Spinal cord (tissue), 10 donors: ENCODE data around the gene AK2. TPM values are rescaled to one million over a fixed set of nuclear protein-coding genes. Genes with fewer than 3 reads are reported as not detected.
"Not testable (repeated sequence)": the region's sequence is repeated elsewhere in the genome, so short reads cannot be mapped to it uniquely, and the experiment has no call there.

Experiments
- DNase-seq, 6 donors: peaks; one replicate each; pipeline versions ENCODE4 v3.0.0 to v3.0.0-alpha.2; 2013 to 2015; ENCODE audit warnings: low spot score in 6 of 6, low read depth in 4 of 6
- H3K27ac ChIP-seq: one replicate; pipeline ENCODE4 v1.5.1; 2013; ENCODE audit warnings: low read depth, low read length, control low read depth
- H3K27me3 ChIP-seq: one replicate; pipeline ENCODE4 v1.6.1; 2013; ENCODE audit warnings: low read length; ENCODE audit not compliant: control insufficient read depth, insufficient read depth
- H3K36me3 ChIP-seq: one replicate; pipeline ENCODE4 v1.6.1; 2013; ENCODE audit warnings: low read length; ENCODE audit not compliant: control insufficient read depth, insufficient read depth
- H3K4me1 ChIP-seq: one replicate; pipeline ENCODE4 v1.6.1; 2013; ENCODE audit warnings: low read length; ENCODE audit not compliant: control insufficient read depth, insufficient read depth
- H3K4me3 ChIP-seq: one replicate; pipeline ENCODE4 v1.5.1; 2013; ENCODE audit warnings: low read depth, low read length, control low read depth
- H3K9me3 ChIP-seq: one replicate; pipeline ENCODE4 v1.6.1; 2013; ENCODE audit warnings: low read length; ENCODE audit not compliant: control insufficient read depth, insufficient read depth
- WGBS: methylation state at CpG from one replicate; pipeline ENCODE4 v1.1.5; 2013; ENCODE audit warnings: missing lambda C conversion rate; ENCODE audit not compliant: insufficient coverage; 5-methylcytosine and 5-hydroxymethylcytosine counted together
- polyA plus RNA-seq, 2 donors: library from polyadenylated mRNA; unstranded; fragments of 120-200 nt; gene quantifications; one replicate each; pipeline ENCODE4 v1.2.1, GENCODE V29; 2013; ENCODE audit not compliant: insufficient read length in 2 of 2
- total RNA-seq, 2 donors: library from RNA; depleted of rRNA in 1 of 2; stranded (reverse); fragments of 120-200 nt in 1 of 2; fragments of >200 nt in 1 of 2; gene quantifications; one replicate each; pipeline versions ENCODE4 v1.2.3 to v1.2.4, GENCODE V29; 2013 to 2014
- donor health status: healthy.

Gene AK2
- total and polyA plus RNA-seq, 4 donors, result 57.1 to 135 (median 118) TPM

DNA sequence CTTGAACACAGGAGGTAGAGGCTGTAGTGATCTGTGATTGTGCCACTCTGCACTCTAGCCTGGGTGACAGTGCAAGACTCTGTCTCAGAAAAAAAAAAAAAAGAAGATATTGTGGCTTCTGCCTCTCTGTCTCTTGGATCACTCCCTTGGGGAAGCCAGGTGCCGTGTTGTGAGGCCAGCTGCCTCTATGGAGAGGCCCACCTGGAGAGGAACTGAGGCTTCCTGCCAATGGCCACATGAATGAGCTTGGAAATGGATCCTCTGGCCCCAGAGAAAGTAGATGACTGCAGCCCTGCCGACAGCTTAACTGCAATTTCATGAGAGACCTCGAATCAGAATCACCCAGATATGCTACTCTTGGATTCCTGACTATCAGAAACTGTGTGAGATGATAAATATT is 19.7 kb upstream of the AK2 start:
- no peak overlapping the region for H3K4me3 ChIP-seq
- H3K27ac ChIP-seq, result no peak overlapping the region
- no peaks in the 10 kb centered on the region for H3K36me3 ChIP-seq
- 86% methylated on average over 2 of the region's 3 CpGs for WGBS
- DNase-seq, result no peak
- H3K4me1 ChIP-seq, result peaks cover 5% of the 10 kb centered on the region
- no peaks in the 10 kb centered on the region for H3K27me3 ChIP-seq
- no peaks in the 10 kb centered on the region for H3K9me3 ChIP-seq

DNA sequence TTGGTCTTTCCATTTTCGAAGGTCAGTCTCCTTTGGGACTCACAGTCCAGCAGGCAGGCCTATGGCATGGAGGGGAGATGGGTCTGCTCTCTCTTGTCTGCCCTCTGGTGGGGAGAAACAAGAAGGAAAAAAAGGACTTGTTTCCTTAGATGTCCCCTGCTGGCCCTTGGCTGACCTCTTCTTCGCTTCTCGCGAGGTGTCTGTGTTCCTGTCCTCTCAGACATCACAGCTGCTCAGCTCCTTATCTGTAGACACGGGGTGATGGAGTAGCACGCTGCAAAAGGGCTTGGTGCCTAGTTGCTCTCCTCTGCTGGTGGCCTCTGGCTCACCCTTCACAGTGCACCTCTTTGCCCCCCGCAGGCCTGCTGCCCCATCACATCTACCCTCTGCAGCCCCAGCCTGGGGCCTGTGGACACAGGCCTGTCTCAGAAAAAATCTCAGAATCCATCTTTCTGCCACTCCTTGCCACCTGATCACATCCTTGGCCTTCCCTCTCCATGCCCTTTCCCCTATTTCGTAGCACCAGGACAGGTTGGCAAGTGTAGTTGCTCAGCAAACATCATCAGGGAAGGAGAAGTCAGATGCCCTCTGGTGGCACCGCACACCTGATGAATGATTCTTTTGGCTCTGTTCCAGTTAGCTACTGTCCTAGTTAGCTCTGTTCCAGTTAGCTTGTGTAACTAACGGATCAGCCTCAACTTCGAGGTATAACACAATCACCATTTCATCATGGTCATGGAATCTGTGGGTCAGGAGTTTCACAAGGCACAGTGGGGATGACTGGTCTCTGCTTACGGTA is 18.7 kb upstream of the AK2 start:
- H3K27me3 ChIP-seq, result no peaks in the 10 kb centered on the region
- WGBS, result 40% methylated on average over 8 of the region's 12 CpGs
- H3K4me3 ChIP-seq, result no peak overlapping the region
- H3K27ac ChIP-seq, result no peak overlapping the region
- no peaks in the 10 kb centered on the region for H3K36me3 ChIP-seq
- no peaks in the 10 kb centered on the region for H3K9me3 ChIP-seq
- peak in 3 of 6 donors; percentile 42 to 86 (median 84) for DNase-seq
- peaks cover 5% of the 10 kb centered on the region for H3K4me1 ChIP-seq

DNA sequence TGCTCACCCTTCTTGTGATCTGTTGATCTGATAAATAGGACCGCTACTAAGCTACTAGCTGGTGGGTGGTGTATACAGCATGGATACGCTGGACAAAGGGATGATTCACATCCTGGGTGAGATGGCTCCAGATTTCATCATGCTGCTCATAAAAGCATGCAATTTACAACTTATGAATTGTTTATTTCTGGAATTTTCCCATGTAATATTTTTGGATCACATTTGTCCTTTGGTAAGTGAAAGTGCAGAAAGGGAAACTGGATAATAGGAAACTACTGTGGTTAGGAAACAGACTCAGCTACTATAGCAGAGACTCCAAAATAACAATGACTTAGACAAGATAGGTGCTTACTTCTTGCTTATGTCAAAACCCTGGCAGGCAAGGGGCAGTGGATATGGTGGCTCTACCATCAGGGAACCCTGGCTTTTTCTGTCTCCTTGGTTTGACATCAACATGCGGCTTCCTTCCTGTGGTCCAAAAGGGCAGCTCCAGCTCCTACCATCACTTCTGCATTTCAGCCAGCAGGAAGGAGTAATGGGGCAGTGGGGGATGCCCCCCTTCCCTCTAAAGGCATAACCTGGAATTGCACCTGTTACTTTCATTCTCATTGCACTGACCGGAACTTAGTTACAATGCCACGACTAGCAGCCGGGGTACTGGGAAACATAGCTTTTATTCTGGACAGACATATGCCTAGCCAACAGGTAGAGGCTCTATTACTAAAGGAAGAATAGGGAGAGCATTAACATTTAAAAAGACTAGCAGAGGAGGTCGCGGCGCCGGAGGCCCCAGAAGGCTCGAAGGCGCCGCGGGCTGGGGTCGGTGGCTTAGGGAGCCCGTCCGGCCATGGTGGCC is 13.8 kb upstream of the AK2 start:
- Histone ChIP-seq H3K36me3 (no peaks in the 10 kb centered on the region), H3K27ac (no peak overlapping the region), H3K4me1 (peaks cover 3% of the 10 kb centered on the region), H3K27me3 (no peaks in the 10 kb centered on the region), H3K9me3 (no peaks in the 10 kb centered on the region), H3K4me3 (no peak overlapping the region)
- 80% methylated on average over 2 of the region's 17 CpGs for WGBS
- DNase-seq, result no peak

DNA sequence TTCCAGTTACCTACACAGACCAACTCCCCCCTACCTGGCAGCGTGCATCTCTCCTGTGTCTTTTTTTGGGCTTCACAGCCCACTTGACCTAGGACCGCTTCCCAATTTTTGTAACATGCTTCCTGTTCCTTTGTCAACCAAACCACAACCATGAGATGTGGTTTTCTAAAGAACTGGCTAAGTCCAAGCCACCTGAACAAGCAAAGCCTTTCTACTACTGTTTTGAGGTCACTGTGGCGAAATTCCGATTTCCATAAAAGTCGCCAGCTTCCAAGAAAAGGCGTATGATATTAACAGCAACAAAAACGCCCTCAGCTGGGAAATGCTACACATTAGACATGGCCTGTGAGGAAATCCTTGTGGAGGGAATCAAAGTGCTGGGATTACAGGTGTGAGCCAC is 12.7 kb upstream of the AK2 start:
- DNase-seq, result no peak

DNA sequence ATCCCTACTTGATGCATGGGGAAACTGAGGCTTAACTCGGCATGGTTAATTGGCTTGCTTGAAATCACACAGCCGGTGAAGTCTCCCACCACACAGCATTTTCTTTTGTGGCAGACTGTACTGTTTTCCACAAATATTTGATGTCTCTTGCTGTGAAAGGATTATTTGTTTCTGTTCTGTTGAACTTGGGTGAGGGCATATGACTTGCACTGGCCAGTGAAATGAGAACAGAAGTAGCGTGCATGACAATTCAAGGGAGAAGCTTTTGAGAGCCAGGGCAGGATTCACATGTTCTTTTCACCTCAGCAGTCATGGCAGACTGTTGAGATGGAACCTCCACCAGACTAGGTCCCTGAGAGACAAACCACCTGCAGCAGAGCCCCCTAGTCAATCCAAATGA is 11.7 kb upstream of the AK2 start:
- no peaks in the 10 kb centered on the region for H3K27me3 ChIP-seq
- no peak overlapping the region for H3K4me3 ChIP-seq
- 89% methylated on average over 1 of the region's 3 CpGs for WGBS
- no peak overlapping the region for H3K27ac ChIP-seq
- H3K9me3 ChIP-seq, result no peaks in the 10 kb centered on the region
- H3K4me1 ChIP-seq, result no peaks in the 10 kb centered on the region
- no peak for DNase-seq
- no peaks in the 10 kb centered on the region for H3K36me3 ChIP-seq

More for the DNA sequence above, 12.7 kb upstream of the AK2 start:
- WGBS, result 100% methylated on average over 6 of the region's 7 CpGs
- Histone ChIP-seq H3K4me1 (no peaks in the 10 kb centered on the region), H3K36me3 (no peaks in the 10 kb centered on the region), H3K27me3 (no peaks in the 10 kb centered on the region), H3K9me3 (no peaks in the 10 kb centered on the region), H3K27ac (no peak overlapping the region), H3K4me3 (no peak overlapping the region)

DNA sequence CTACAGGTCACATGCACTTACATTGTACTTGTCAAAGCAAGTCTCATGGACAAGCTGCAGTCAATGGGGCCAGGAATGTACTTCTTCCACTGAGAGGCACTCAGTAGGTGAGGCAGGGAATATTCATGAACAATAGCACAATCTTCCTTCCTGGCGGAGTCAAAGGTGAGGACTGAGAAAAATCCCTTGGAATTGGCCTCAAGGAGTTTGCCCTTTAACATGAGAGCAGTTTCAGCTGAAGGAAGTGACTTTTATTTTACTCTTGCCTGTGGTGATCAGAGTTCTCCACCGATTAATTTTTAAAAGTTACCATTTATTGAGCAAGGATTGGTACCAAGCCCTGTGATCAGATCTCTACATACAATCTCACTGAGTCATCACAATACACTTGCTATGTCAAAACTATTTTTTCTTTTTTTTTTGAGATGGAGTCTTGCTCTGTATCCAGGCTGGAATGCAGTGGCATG is 11.2 kb upstream of the AK2 start:
- Histone ChIP-seq H3K27ac (no peak overlapping the region), H3K27me3 (no peaks in the 10 kb centered on the region), H3K4me1 (no peaks in the 10 kb centered on the region), H3K36me3 (no peaks in the 10 kb centered on the region), H3K4me3 (no peak overlapping the region), H3K9me3 (no peaks in the 10 kb centered on the region)
- no peak for DNase-seq
- no CpG with 5 or more reads among the region's 2 CpGs for WGBS

DNA sequence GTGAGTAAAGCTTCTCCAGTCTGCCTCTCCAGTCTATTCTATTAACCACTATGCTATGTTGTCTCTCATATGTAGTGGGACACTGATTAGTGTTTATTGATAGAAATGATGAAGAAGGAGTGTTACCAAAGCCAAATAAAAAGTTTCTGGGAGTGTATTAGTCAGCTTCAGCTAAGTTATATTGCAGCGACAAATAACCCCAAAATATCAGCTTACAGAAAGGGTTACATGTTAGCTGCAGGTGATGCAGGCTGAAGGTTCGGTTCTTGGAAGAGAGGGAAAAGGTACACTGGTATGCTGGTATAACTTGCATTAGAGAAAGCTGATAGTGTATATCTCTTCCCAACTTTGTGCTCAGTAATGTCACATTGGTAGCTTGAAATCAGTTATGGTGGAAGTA is 10.6 kb upstream of the AK2 start:
- Histone ChIP-seq H3K36me3 (no peaks in the 10 kb centered on the region), H3K27me3 (no peaks in the 10 kb centered on the region), H3K4me3 (no peak overlapping the region), H3K9me3 (no peaks in the 10 kb centered on the region), H3K27ac (no peak overlapping the region), H3K4me1 (no peaks in the 10 kb centered on the region)
- WGBS, result no CpG with 5 or more reads among the region's 2 CpGs
- DNase-seq, result no peak

DNA sequence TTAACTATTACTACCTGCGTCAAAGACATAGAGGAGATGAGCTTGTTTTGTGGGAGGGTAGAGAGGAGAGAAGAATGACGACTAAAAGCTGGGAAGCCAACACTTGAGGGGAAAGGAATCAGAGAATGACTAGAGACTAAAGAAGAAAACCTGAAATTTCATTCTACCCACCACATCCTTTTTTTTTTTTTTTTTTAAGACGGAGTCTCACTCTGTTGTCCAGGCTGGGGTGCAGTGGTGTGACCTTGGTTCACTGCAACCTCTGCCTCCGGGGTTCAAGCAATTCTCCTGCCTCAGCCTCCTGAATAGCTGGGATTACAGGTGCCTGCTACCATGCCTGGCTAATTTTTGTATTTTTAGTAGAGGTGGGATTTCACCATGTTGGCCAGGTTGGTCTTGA is 9.6 kb upstream of the AK2 start:
- H3K27me3 ChIP-seq, H3K9me3 ChIP-seq, H3K27ac ChIP-seq, H3K4me1 ChIP-seq, H3K4me3 ChIP-seq, DNase-seq, H3K36me3 ChIP-seq: not testable (repeated sequence)
- WGBS, result 100% methylated on average over 1 of the region's 4 CpGs

DNA sequence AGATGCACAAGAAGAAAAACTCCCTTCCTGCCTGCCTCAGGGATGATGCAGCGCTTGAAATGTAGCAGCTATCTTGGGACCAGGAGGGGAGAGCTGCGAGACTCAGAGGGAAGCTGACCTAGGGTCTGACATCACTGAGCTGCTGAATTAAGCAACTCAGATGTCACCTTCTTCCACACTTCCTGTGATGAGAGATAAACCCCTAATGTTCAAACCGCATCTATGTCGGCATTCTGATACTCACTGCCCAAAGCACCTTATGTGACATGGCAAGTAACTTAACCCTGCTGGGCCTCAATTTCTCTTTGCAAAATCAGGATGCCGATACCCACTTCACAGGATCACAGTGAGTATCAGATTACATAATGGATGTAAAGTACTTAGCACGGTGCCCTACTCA is 9.1 kb upstream of the AK2 start:
- no peaks in the 10 kb centered on the region for H3K4me1 ChIP-seq
- H3K9me3 ChIP-seq, result no peaks in the 10 kb centered on the region
- no peaks in the 10 kb centered on the region for H3K36me3 ChIP-seq
- no peak for DNase-seq
- H3K27me3 ChIP-seq, result no peaks in the 10 kb centered on the region
- no peak overlapping the region for H3K27ac ChIP-seq
- WGBS, result 76% methylated on average over 4 of the region's 6 CpGs
- H3K4me3 ChIP-seq, result no peak overlapping the region
